HFFc6 (cell line): ENCODE data around the gene MSX1. TPM values are rescaled to one million over a fixed set of nuclear protein-coding genes. Genes with fewer than 3 reads are reported as not detected.

Source experiments
- DNase-seq: peaks from one replicate; pipeline ENCODE4 v3.0.0-alpha.2; 2018
- H3K27ac Mint-ChIP-seq: 2 replicates; pipeline ENCODE4 v1.8.0; 2020; ENCODE audit warnings: mild to moderate bottlenecking, mixed read lengths
- H3K27me3 Mint-ChIP-seq: 2 replicates; pipeline ENCODE4 v1.8.0; 2021; ENCODE audit warnings: mild to moderate bottlenecking, moderate library complexity, mixed read lengths; ENCODE audit not compliant: insufficient read depth
- H3K36me3 Mint-ChIP-seq: 2 replicates; pipeline ENCODE4 v1.8.0; 2021; ENCODE audit warnings: low read depth, mixed read lengths
- H3K4me1 Mint-ChIP-seq: 2 replicates; pipeline ENCODE4 v1.8.0; 2020; ENCODE audit warnings: low read depth, mixed read lengths
- H3K4me3 Mint-ChIP-seq: 2 replicates; pipeline ENCODE4 v1.8.0; 2020; ENCODE audit warnings: mild to moderate bottlenecking, moderate library complexity, mixed read lengths
- H3K9me3 Mint-ChIP-seq: 2 replicates; pipeline ENCODE4 v1.8.0; 2020; ENCODE audit warnings: mild to moderate bottlenecking, mixed read lengths
- total RNA-seq, 6 experiments: library from RNA; stranded (reverse); fragmentation: NEBNext Ultra II Directional; extraction: Animal tissue kit (Norgen Biotek cat#: 25700); gene quantifications; 2 replicates in 1 of 6; 3 replicates in 5 of 6; pipeline ENCODE4 v1.2.3, GENCODE V29; 2021
- TF ChIP-seq, protein P1 (sequence below): fragments of 200-600 bp; sonication (generic); IDR thresholded peaks from 2 replicates; pipeline ENCODE4 v1.5.0; 2021; ENCODE audit warnings: antibody characterized with exemption, mild to moderate bottlenecking

Gene MSX1
- total RNA-seq, 6 experiments from 2014 or later, result 5.5 to 8.6 (median 7.2) TPM

DNA sequence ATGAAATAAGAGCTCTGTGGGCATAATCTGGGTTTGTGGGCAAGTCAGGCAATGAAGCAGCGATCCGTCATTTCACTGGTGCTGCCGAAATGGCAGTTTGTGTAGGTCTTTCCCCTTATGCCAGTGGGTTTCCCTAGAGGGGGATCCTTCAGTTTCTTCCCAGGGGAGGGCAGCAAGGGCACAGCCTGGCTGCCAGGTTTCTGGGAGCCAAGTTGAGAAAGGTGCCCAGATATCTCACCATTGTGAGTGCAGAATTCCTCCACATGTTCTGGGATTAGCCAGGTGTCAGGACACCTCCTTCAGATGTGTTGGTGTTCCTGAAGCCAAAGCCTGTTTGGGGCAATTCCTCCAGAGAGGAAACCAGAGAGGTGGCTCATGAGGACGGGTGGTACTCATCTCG is 28.0 kb downstream of the MSX1 start:
- TF ChIP-seq, protein P1, sequence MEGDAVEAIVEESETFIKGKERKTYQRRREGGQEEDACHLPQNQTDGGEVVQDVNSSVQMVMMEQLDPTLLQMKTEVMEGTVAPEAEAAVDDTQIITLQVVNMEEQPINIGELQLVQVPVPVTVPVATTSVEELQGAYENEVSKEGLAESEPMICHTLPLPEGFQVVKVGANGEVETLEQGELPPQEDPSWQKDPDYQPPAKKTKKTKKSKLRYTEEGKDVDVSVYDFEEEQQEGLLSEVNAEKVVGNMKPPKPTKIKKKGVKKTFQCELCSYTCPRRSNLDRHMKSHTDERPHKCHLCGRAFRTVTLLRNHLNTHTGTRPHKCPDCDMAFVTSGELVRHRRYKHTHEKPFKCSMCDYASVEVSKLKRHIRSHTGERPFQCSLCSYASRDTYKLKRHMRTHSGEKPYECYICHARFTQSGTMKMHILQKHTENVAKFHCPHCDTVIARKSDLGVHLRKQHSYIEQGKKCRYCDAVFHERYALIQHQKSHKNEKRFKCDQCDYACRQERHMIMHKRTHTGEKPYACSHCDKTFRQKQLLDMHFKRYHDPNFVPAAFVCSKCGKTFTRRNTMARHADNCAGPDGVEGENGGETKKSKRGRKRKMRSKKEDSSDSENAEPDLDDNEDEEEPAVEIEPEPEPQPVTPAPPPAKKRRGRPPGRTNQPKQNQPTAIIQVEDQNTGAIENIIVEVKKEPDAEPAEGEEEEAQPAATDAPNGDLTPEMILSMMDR, result no peak
- H3K27ac Mint-ChIP-seq, result no peak overlapping the region
- DNase-seq, result no peak
- H3K36me3 Mint-ChIP-seq, result no peaks in the 10 kb centered on the region
- H3K9me3 Mint-ChIP-seq, result no peaks in the 10 kb centered on the region
- no peak overlapping the region for H3K4me3 Mint-ChIP-seq
- no peaks in the 10 kb centered on the region for H3K4me1 Mint-ChIP-seq
- peaks cover 45% of the 10 kb centered on the region for H3K27me3 Mint-ChIP-seq

DNA sequence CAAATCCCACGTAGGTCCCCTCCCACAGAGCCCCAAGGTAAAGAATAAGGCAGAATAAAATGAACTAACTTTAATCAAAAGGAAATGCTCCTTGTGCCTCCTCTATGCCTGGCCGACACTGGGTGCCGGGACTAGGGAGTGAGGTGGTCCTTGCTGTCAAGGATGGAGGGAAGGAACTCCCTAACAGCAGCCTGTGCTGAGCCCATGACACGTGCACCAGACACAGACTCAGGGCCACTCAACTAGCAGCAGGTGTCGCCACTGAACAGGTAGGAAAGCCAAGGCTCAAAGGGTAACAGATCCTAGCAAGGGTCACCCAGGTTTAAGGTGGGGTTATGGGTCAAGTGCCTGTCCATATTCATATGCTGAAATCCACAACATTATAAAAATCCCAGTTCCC is 29.2 kb downstream of the MSX1 start:
- DNase-seq, result no peak
- no peaks in the 10 kb centered on the region for H3K4me1 Mint-ChIP-seq
- TF ChIP-seq, protein P1, result no peak
- peaks cover 41% of the 10 kb centered on the region for H3K27me3 Mint-ChIP-seq
- no peaks in the 10 kb centered on the region for H3K9me3 Mint-ChIP-seq
- H3K36me3 Mint-ChIP-seq, result no peaks in the 10 kb centered on the region
- no peak overlapping the region for H3K4me3 Mint-ChIP-seq
- no peak overlapping the region for H3K27ac Mint-ChIP-seq

DNA sequence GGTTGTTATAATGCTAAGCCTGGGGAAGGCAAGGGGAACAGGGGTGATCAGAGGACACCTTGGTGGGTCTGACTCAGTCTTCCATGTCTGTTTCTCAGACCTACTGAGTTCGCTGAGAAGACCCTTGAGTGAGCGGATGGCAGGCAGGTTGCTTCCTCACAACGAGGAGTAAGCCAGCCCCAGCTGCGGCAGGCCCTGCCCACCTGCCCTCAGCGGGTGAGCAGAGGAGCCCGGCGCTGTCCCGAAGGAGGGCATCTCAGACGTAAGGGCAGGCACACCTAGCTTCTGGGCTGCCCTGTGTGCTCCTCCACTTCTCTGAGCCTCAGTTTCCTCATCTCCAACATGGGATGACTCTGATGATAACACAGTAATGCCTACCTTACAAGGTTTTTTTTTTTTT is 30.3 kb downstream of the MSX1 start:
- Mint-ChIP-seq H3K4me1 (no peaks in the 10 kb centered on the region), H3K27me3 (peaks cover 41% of the 10 kb centered on the region), H3K4me3 (no peak overlapping the region), H3K9me3 (no peaks in the 10 kb centered on the region), H3K27ac (no peak overlapping the region), H3K36me3 (no peaks in the 10 kb centered on the region)
- TF ChIP-seq, protein P1, result no peak
- no peak for DNase-seq

DNA sequence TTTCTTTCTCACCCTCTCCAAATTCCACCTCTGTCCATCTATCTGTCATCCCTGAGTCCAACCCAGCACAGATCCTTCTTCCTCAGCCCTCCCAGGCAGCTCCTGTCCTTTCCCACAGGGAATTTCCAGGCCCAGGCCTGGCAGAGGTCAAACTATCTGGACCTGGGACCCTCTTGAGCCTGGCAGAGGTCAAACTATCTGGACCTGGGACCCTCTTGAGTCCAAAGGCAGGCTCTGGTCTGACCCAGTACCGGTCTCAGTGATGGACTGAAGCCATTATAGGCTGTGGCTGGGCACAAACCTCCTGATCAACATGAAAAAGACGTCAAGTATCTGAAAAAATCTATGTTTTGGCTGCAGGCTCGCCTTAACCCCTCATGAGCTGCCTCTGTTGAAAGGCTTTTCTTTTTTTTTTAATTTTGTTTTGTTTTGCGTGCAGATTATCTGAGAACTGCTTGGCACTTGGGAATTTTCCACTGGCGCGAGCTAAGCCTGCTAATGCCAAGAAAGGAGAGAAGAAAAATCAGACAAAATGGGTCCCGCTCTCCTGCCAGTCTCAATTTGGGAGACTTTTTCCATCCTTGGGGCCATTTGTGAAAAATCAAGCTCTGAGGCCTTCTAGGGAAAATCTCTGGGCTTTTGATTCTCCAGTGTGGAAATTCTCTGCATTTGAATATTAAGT is 31.2 kb downstream of the MSX1 start:
- no peaks in the 10 kb centered on the region for H3K4me1 Mint-ChIP-seq
- DNase-seq, result no peak
- H3K9me3 Mint-ChIP-seq, result no peaks in the 10 kb centered on the region
- no peak overlapping the region for H3K27ac Mint-ChIP-seq
- peaks cover 45% of the 10 kb centered on the region for H3K27me3 Mint-ChIP-seq
- H3K4me3 Mint-ChIP-seq, result no peak overlapping the region
- TF ChIP-seq, protein P1, result no peak
- no peaks in the 10 kb centered on the region for H3K36me3 Mint-ChIP-seq

DNA sequence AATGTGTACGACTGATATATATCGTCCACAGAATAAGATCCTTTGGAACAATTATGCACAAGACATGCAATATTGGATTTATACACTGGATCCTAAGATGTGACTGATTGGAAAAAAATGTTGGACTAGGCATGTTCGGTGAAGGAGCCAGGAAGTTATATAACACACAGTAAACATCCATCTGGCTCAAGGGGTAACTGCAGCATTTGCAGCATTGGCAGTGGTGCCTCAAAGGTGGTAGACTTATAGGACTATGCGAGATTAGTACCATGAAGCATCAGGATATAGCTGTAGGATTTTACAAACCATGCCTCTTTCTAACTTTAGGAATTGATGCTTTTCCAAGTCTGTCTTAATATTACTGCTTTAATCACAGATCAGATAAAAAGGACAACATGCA is 34.3 kb downstream of the MSX1 start:
- Mint-ChIP-seq H3K9me3 (no peaks in the 10 kb centered on the region), H3K36me3 (no peaks in the 10 kb centered on the region), H3K27ac (no peak overlapping the region)

More for the DNA sequence above, 34.3 kb downstream of the MSX1 start:
- Mint-ChIP-seq H3K4me3 (no peak overlapping the region), H3K27me3 (peaks cover 32% of the 10 kb centered on the region), H3K4me1 (no peaks in the 10 kb centered on the region)
- TF ChIP-seq, protein P1, result no peak
- DNase-seq, result no peak
